Smooth muscle cell (in vitro differentiated cells): ENCODE results near the gene MORC3. TPM values are rescaled to one million over a fixed set of nuclear protein-coding genes. Genes with fewer than 3 reads are reported as not detected.
A peak's percentile ranks its signal among the peaks of the same experiment; 100 is the strongest.
"Not testable (repeated sequence)": the region's sequence is repeated elsewhere in the genome, so short reads cannot be mapped to it uniquely, and the experiment has no call there.

Source experiments
- DNase-seq: peaks from one replicate; lab custom pipeline; 2025; ENCODE audit not compliant: unreplicated experiment; lab: John Stamatoyannopoulos, UW
- H2AFZ ChIP-seq: fragments of 200-600 bp; sonication (generic); 2 replicates; pipeline ENCODE4 v1.6.0; 2016; ENCODE audit warnings: antibody characterized with exemption, low read depth, mild to moderate bottlenecking
- H3F3A ChIP-seq: fragments of 200-600 bp; sonication (generic); 2 replicates; pipeline ENCODE4 v1.6.0; 2017; ENCODE audit warnings: antibody characterized with exemption, low read depth
- H3K27ac ChIP-seq: fragments of 200-600 bp; sonication (generic); 2 replicates; pipeline ENCODE4 v1.5.1; 2016; ENCODE audit warnings: low read depth, mild to moderate bottlenecking
- H3K27me3 ChIP-seq: fragments of 200-600 bp; sonication (generic); 2 replicates; pipeline ENCODE4 v1.6.1; 2016; ENCODE audit warnings: low read depth, mild to moderate bottlenecking
- H3K36me3 ChIP-seq: fragments of 200-600 bp; sonication (generic); 2 replicates; pipeline ENCODE4 v1.5.1; 2016; ENCODE audit warnings: low read depth
- H3K4me1 ChIP-seq: fragments of 200-600 bp; sonication (generic); 2 replicates; pipeline ENCODE4 v1.5.1; 2016; ENCODE audit warnings: low read depth
- H3K4me2 ChIP-seq: fragments of 200-600 bp; sonication (generic); 2 replicates; pipeline ENCODE4 v1.6.0; 2016; ENCODE audit warnings: mild to moderate bottlenecking
- H3K4me3 ChIP-seq: fragments of 200-600 bp; sonication (generic); 2 replicates; pipeline ENCODE4 v1.5.1; 2016; ENCODE audit warnings: mild to moderate bottlenecking
- H3K79me2 ChIP-seq: fragments of 200-600 bp; sonication (generic); 2 replicates; pipeline ENCODE4 v1.6.0; 2016; ENCODE audit warnings: low read depth, mild to moderate bottlenecking
- H3K9ac ChIP-seq: fragments of 200-600 bp; sonication (generic); 2 replicates; pipeline ENCODE4 v1.6.0; 2016; ENCODE audit warnings: low read depth
- H3K9me3 ChIP-seq: fragments of 200-600 bp; sonication (generic); replicated peaks from 2 replicates; pipeline ENCODE4 v1.5.1; 2016; ENCODE audit warnings: low read depth
- H4K20me1 ChIP-seq: fragments of 200-600 bp; sonication (generic); 2 replicates; pipeline ENCODE4 v1.6.0; 2016; ENCODE audit warnings: low read depth
- WGBS: methylation state at CpG from one replicate; pipeline ENCODE4 v1.1.7; 2016; ENCODE audit warnings: low lambda C conversion rate; 5-methylcytosine and 5-hydroxymethylcytosine counted together
- polyA plus RNA-seq: library from polyadenylated mRNA; unstranded; fragments of >200 nt; fragmentation: Nextera tagmentation; extraction: Ambion mirVana; gene quantifications from 2 replicates; pipeline ENCODE4 v1.2.1, GENCODE V29; 2016
- total RNA-seq: library from RNA; depleted of rRNA; stranded (reverse); fragments of >200 nt; gene quantifications from 2 replicates; pipeline ENCODE4 v1.2.3, GENCODE V29; 2014
- TF ChIP-seq, protein P1 (sequence below): fragments of 200-600 bp; sonication (generic); IDR thresholded peaks from 2 replicates; pipeline ENCODE4 v1.5.1; 2017; ENCODE audit warnings: borderline replicate concordance, mild to moderate bottlenecking, antibody characterized with exemption; ENCODE audit not compliant: insufficient read depth, poor library complexity, severe bottlenecking

Gene MORC3
- total and polyA plus RNA-seq, 2 experiments from 2014 or later = 11.6 to 44.3 TPM

DNA sequence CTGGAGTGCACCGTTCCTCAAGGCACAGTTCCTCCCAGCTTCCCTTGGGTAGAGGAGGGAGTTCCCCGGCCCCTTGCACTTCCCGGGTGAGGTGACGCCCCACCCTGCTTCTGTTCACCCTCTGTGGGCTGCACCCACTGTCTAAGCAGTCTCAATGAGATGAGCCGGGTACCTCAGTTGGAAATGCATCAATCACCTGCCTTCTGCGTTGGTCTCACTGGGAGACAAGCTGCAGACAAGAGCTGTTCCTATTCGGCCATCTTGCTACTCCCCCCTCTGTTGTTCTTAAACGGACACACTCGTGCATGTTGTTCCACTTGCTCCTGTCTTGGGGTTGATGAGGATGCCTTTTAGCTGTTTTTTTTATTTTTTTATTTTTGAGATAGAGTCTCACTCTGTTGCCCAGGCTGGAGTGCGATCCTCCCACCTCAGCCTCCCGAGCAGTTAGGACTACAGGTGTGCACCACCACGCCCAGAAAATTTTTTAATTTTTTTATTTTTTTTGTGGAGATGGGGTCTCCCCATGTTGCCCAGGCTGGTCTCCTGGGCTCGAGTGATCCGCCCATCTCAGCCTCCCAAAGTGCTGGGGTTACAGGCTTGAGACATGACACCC, 3.0 kb upstream of the MORC3 start:
- H3K9ac ChIP-seq = no peak overlapping the region
- H3K4me3 ChIP-seq = no peak overlapping the region
- H3F3A ChIP-seq = no peaks in the 10 kb centered on the region
- H3K4me2 ChIP-seq = no peak overlapping the region
- WGBS = 96% methylated on average over 14 of the region's 14 CpGs
- no peaks in the 10 kb centered on the region for H3K27me3 ChIP-seq
- DNase-seq = no peak
- no peak overlapping the region for H2AFZ ChIP-seq
- H3K36me3 ChIP-seq = no peaks in the 10 kb centered on the region
- no peak overlapping the region for H3K27ac ChIP-seq
- TF ChIP-seq, protein P1, sequence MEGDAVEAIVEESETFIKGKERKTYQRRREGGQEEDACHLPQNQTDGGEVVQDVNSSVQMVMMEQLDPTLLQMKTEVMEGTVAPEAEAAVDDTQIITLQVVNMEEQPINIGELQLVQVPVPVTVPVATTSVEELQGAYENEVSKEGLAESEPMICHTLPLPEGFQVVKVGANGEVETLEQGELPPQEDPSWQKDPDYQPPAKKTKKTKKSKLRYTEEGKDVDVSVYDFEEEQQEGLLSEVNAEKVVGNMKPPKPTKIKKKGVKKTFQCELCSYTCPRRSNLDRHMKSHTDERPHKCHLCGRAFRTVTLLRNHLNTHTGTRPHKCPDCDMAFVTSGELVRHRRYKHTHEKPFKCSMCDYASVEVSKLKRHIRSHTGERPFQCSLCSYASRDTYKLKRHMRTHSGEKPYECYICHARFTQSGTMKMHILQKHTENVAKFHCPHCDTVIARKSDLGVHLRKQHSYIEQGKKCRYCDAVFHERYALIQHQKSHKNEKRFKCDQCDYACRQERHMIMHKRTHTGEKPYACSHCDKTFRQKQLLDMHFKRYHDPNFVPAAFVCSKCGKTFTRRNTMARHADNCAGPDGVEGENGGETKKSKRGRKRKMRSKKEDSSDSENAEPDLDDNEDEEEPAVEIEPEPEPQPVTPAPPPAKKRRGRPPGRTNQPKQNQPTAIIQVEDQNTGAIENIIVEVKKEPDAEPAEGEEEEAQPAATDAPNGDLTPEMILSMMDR = no peak
- H3K4me1 ChIP-seq = peaks cover 10% of the 10 kb centered on the region
- peaks cover 14% of the 10 kb centered on the region for H4K20me1 ChIP-seq
- H3K79me2 ChIP-seq = peaks cover 16% of the 10 kb centered on the region
- H3K9me3 ChIP-seq = no peaks in the 10 kb centered on the region

DNA sequence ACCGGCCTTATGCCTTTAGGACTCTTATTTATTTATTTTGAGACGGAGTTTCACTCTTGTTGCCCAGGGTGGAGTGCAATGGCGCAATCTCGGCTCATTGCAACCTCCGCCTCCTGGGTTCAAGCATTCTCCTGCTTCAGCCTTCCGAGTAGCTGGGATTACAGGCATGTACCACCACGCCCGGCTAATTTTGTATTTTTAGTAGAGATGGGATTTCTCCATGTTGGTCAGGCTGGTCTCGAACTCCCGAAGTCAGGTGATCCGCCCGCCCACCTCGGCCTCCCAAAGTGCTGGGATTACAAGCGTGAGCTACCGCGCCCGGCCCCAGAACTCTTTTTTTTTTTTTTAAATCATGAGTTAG, 611 bp upstream of the MORC3 start:
- peak overlapping the region; percentile 45 for H2AFZ ChIP-seq
- H3K27me3 ChIP-seq, DNase-seq, H3K9me3 ChIP-seq, H3K36me3 ChIP-seq, H3F3A ChIP-seq: not testable (repeated sequence)
- H3K9ac ChIP-seq = peak overlapping the region; percentile 2
- H3K79me2 ChIP-seq = peaks cover 41% of the 10 kb centered on the region
- H3K4me1 ChIP-seq = peaks cover 14% of the 10 kb centered on the region
- H3K4me2 ChIP-seq = peak overlapping the region; percentile 63
- H4K20me1 ChIP-seq = peaks cover 38% of the 10 kb centered on the region
- peak overlapping the region; percentile 97 for H3K27ac ChIP-seq
- H3K4me3 ChIP-seq = peak overlapping the region; percentile 98
- 69% methylated on average over 17 of the region's 17 CpGs for WGBS

DNA sequence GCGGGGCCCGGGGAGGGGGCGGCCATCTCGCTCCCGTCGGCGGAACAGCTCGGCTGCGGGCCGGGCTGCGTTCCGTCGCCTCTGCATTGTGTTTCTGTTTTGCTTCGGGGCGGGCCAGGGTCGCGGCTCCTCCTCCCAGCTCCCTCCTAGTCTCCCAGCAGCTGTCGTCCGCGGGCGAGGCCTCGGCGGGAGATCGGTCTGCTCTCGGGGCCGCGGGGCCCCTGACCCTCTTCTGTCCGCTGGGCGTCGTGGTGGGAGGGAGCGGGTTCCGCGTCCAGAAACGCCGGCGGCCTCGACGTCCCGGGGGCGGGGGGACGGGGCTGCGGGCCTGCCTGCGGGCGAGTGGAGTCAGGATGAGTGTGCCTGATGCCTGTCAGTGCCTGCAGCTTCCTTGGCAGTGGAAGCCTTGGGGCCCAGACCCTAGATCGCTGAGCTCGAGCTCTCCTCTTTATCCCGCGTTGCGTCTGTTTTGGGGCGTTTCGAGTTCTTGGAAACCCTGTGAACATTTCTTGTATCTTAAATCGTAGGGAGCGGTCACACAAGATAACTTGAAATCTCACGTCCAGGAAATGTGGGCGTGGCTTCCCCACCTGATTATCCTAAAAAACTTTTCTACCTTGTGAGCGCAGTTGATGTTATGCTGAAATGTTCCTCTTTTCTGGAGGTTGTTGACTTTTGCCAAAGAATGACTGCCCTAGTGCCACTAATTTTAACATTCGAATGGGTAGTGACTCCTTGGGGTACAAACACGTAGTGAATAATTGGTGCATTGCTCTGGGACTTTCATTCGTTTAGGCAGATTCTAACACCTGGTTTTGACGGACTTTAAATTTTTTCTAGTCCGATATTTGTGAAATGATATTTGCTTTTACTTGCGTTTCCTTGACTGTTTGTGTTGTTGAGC, 676 bp downstream of the MORC3 start:
- Histone ChIP-seq H3K36me3 (no peaks in the 10 kb centered on the region), H4K20me1 (peaks cover 51% of the 10 kb centered on the region), H3F3A (no peaks in the 10 kb centered on the region), H3K4me1 (peaks cover 14% of the 10 kb centered on the region), H3K9me3 (no peaks in the 10 kb centered on the region), H3K4me3 (peak overlapping the region; percentile 98), H3K79me2 (peaks cover 53% of the 10 kb centered on the region), H3K9ac (peak overlapping the region; percentile 98), H2AFZ (peak overlapping the region; percentile 86), H3K4me2 (peak overlapping the region; percentile 88), H3K27me3 (no peaks in the 10 kb centered on the region), H3K27ac (peak overlapping the region; percentile 97)
- WGBS = under 1% methylated on average over 35 of the region's 62 CpGs
- TF ChIP-seq, protein P1 = no peak
- DNase-seq = peak; percentile 82

DNA sequence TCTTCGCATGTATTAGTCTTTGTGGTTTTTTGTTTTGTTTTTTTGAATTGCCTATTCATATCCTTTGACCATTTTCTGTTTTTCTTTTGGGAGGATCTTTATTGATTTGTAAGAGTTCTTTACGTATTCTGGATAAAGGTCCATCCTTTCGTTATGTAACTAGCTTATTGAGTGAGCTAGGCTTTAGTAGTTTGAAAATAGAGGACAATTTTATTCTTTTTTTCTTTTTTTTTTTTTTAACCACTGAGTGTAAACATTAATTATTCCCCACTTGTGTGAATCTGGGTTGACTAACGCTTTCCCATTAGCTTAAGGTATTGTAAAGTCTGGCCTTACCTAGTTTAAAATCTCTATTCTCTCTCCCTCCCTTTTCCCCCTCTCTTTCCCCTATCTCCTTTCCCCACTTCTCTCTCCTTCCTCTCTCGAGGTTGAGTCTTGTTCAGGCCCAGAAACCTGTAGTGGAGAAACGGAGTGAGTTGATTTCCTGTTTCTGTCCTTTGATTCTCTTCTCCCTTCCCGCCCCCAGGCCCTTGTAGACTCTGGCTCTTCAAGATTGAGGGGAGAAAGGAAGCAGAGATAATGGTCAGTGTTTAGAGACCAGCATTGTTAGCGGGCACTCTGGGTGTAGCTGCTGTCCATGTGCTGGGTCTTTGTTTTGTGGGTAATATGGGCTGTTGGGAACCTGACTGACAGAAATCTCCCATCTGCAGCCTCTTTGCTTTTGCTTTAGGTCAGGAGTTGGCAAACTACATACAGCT, 1.5 kb downstream of the MORC3 start:
- Histone ChIP-seq H3K9ac (peak overlapping the region; percentile 98), H3F3A (no peaks in the 10 kb centered on the region), H3K4me1 (peaks cover 14% of the 10 kb centered on the region), H4K20me1 (peaks cover 60% of the 10 kb centered on the region), H2AFZ (no peak overlapping the region), H3K4me3 (peak overlapping the region; percentile 98), H3K27ac (peak overlapping the region; percentile 97), H3K9me3 (no peaks in the 10 kb centered on the region), H3K4me2 (peak overlapping the region; percentile 88), H3K36me3 (no peaks in the 10 kb centered on the region), H3K79me2 (peaks cover 62% of the 10 kb centered on the region), H3K27me3 (no peaks in the 10 kb centered on the region)
- TF ChIP-seq, protein P1 = no peak
- WGBS = 13% methylated on average over 8 of the region's 8 CpGs
- DNase-seq = no peak
